HG03432 (cell line): ENCODE measurements around the gene KIAA0930.

ENCODE experiments used
- ATAC-seq: cut with Tn5 transposase; IDR thresholded peaks from one replicate; pipeline ENCODE4 v1.9.1; 2021; ENCODE audit warnings: mild to moderate bottlenecking, moderate library complexity; ENCODE audit not compliant: unreplicated experiment

KIAA0930 gene

DNA sequence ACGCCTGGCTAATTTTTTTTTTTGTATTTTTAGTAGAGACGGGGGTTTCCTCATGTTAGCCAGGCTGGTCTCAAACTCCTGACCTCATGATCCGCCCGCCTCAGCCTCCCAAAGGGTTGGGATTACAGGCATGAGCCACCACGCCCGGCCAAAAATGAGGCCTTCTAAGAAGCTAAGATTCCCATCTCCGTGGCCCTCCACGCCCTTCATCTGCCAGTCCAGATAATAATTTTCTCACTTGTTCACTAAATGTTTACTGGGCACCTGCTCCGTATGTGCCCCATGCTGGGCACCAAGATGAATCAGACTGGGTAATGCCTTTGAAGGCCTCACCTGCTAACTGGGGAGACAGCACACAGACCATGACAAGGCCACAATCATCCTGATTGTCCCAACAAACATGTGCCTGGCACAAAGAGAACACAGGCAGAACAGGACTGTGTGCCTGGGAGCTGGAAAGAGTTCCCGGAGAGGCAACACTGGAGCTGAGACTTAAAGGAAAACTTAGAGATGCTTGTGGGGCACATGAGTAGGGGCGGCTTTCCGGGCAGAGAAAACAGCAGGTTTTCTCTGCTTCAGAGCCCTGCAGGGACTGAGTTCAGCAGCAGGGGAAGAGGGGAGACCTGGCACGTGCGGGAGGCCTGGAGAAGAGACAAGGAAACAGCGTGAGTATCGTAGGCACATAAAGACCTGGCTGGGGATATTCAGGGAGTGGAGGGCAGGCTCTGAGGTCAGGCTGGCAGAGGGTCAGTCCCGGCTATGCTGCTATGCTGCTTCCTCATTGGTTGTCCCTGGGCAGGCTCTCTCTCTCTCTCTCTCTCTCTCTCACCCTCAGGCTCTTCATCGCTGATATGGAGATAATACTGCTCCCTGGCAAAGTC, 2.4 kb downstream of the KIAA0930 start:
- no peak for ATAC-seq

DNA sequence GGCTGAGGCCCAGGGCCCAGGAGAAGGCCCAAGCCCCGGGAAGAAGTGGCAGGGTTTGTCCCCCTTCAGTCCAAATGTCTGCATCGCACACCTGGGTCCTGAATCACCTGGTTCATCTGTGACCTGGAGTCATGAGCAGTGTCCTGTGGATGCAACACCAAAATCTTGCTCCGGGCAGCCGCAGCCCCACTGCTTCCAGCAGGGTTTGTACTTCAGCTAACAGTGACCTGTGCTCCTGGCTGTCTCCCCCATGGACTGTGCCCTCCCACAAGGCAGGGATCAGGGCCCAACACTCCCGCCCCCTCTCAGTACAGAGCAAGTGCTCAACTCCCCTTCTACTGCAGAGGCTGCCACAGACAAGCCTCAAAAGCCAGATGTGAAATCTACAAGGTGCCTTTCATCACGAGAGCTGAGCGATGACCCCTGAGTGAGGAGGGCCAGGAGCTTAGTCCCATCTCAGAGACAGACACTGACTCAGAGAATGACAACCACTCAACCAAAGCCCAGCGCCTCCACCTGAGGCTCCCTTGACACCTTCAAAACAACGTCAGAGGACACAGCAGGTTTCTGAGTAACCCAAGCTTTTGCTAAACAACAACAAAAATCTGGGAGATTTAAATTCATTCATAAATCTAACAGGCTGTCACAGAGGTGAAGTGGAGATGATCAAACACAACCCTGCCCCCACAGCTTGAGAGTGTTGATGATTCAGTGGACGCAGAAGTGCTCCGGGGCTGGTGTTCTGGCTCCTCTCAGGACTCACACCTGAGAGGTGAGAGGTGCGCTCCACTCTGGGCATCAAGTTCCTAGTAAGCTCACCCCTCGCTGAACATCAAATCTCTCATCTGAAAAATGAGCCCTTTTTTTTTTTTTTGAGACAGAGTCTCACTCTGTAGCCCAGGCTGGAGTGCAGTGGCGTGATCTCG, 3.4 kb downstream of the KIAA0930 start:
- ATAC-seq, result no peak

DNA sequence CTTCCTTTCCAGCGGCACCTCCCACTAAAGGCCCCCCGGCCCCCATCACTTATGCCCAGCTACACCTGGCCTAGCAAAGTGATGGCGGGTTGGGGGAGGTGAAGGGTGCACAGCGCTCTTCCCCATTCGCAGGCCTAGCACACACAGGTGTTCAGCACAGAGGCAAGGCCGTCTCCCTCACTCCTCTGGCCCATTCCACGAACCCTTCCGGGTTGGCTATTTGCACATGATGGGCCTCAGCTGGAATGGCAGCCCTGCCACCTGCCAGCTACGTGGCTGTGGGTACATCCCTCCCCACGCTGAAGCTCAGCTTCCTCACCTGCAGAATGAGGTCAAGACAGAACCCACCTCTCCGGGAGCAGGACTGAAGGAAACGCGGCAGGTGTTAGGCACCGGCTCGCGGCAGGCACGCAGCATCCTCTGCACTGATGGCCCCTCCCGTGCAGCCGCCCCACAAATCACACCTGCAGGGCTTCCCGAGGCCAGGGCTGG, 4.8 kb downstream of the KIAA0930 start:
- ATAC-seq, result peak; percentile 20

DNA sequence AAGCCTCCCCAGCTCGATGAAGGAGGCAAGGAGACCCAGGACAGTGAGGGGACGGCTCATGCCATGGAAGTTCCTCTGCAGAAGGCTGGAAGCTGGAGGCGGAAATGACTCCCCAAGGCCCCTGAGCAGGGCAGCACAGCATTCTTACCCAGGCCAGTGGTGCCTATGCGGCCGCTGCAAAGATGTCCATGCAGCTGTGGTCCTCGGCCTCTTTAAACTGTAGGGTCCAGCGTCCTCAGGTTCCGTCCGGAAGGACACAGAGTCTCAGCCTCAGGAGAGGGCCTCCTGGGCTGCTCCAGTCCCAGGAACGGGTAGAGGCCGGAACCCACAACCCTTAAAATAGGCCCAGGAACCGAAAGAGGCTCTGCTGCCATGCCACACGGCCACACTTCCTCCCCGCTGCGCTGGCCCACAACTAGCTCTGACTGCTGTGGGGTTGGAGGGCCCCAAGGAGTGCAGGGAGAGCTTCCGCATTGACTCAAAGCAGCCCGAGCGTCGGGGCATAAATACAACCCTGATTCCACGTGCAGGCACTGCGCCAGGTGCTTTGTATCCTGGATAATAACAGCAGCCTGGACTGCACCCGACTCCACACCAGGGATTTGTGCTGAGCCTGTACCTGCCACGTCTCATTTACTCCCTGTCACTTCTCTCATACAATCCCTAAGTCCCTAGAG, 5.5 kb downstream of the KIAA0930 start:
- ATAC-seq, result peak; percentile 81

DNA sequence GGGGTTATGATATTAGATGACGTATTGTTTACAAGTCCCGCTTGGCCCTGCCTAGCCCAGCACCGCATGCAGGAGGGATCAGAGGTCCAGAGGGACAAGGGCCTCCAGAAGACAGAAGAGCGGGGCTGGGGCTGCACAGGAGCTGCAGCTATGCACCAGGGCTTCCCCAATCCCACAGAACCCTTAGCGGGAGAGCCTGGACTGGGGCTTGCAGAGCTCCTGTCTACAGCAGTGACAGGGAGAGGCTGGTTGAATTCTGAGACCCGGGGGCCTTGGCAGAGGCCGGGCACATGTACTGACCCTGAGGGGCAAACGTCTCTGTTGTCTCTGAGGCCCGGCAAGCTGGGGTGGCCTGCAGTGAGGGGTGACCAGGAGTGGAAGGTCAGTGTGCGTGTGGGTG, 6.9 kb downstream of the KIAA0930 start:
- no peak for ATAC-seq

DNA sequence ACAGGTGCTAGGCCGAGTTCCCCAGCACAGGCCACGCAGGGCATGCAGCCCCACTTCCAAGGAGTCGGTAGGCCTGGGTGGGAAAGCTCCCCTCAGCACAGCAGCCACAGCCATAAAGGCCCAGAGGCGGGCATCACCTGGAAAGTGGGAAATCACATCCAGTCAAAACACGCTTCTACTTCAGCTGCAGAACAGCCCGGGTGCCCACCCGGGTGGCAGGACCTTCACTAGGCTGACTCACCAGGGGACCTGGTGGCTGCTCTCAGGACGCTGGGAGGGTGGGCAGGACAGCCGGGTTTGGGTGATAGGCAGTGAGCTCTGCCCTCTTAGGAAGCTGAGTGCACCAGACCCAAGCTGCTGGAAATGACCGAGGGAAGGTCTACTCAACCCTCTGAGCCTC, 7.3 kb downstream of the KIAA0930 start:
- ATAC-seq, result no peak

DNA sequence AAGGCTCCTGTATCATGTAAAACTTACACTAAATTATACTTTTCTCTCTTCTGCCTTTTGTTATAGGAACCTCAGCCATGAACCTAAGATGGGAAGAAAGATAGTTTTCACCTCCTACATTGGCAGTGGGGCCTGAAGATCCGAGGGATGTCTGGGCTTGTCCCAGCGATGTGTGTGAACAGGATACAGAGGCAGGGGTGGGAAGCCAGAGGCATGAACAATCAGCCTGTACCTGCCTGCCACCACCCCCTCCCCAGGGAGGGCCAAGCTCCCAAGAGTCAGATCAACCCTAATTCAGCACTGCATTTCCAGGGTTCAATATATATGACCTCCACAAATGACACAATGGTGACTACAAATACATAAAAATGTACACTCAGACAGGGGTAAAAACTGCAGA, 9.4 kb downstream of the KIAA0930 start:
- ATAC-seq, result no peak

DNA sequence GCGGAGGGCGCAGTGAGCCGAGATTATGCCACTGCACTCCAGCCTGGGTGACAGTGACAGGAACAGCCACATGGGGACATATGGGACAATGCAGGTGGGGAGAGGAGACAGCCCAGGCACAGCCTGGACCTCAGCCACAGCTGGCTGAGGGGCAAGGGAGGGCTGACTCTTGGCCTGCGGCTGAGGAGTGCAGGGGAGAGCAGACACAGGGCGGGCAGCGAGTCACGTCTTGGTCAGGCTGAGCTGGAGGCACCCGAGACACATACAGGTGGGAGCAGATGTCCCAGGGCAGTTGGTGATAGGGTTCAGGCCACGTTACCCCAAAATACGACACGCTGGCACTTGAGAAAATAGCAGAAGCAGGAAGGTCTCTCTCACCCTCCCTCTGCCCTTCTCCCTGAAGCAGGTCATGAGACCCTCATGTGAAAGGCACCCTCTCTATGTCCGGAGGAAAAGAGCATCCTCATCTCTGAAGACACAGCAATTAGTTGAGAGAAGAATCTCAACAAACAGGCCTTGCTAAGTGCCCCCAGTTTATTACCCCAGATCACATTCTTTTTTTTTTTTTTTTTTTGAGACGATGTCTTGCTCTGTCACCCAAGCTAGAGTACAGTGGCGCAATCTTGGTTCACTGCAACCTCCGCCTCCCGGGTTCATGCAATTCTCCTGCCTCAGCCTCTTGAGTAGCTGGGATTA, 10.5 kb downstream of the KIAA0930 start:
- ATAC-seq, result no peak

DNA sequence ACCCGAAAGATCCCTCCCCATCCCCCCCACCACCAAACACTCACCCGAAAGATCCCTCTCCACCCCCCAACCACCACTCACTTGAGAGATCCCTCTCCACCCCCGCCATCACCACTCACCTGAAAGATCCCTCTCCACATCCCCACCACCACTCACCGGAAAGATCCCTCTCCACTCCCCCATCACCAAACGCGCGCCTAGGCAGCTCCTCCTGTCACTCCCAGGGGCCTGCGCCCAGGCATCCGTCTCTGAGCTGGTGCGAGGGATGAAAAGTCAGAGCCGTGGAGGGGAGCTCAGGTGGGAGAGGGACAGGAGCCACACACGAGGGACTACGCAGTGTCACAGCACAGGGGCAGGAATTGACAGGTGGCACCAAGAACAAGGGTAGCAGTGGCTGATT, 11.5 kb downstream of the KIAA0930 start:
- no peak for ATAC-seq

DNA sequence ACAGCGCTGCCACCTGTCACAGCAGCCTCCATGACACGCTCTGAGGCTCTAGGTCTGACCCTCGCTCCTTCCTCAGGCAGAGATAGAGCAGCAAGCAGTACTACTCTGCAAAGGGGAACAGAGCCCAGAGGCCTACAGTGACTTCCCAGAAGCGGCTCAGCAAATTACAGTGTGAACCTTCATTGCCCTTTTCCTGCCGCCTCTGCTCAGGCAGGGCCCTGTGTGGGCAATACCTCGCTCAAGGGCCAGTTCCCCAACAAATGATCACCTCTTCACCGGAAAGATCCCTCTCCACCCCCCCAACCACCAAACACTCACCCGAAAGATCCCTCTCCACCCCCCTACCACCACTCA, 12.3 kb downstream of the KIAA0930 start:
- no peak for ATAC-seq

DNA sequence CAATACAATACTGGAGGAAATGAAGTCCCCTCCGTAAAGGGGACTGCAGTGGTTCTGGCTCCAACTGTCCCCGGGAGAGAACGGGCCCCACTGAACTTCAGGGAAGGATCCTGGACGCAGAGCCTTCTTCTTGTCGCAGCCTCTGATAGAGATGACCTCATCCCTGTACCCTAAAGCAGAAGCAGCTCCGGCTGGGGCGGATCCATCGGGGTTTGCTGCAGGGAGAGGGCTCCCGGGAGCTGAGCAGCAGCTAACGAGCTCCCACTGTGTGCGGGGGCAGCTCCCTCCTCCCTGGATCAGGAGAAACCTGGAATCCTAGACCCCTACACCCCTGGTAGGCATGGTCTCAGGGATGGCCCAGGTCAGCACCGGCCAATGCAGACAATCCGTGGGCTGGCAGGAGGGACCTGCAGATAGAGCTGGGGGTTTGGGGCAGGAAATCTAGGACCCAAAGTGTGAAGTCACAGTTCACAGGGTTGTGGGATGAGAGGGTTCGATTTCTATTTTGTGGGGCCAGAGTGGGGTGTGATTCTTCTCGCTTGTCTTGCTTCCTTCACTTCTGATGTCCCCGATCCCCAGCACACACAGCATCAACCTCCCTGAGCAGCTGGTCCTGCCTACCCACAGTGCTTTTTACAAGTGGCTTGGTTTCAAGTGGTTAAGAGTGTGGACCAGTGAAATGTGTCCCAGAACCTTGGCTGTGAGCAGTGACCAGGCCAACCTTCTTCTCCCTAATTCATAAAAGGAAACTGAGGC, 12.9 kb downstream of the KIAA0930 start:
- no peak for ATAC-seq

DNA sequence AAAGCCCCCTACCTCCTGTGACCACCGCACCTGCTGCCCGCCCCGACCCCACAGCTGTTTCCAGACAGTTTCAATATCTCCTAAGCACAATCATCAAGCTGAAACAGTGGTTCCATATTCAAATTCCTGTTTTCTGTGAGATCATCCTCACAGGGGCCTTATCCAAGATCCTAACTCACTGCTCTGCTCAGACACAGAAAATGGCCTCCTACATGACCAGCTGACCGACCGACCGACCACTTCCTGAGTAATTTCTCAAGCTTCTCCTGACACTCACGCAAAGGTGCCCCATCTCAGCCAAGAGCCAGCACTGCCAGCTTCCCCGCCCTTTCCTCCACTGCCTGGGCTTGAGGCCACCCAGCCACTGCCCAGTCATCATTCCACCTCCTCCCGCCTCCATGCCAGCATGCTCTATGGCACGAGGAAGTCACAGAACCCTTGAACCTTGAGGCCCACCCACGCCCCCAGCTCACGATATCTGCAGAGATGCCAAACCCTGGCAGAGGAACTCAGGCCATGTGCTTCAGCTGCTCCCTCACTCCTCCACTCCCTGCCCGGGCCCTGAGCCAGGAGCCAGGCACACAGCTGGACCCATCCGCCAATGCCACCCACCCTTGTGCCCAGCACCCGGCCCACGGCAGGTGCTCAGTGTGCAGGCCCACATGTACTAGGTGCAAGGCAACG, 14.0 kb downstream of the KIAA0930 start:
- no peak for ATAC-seq

DNA sequence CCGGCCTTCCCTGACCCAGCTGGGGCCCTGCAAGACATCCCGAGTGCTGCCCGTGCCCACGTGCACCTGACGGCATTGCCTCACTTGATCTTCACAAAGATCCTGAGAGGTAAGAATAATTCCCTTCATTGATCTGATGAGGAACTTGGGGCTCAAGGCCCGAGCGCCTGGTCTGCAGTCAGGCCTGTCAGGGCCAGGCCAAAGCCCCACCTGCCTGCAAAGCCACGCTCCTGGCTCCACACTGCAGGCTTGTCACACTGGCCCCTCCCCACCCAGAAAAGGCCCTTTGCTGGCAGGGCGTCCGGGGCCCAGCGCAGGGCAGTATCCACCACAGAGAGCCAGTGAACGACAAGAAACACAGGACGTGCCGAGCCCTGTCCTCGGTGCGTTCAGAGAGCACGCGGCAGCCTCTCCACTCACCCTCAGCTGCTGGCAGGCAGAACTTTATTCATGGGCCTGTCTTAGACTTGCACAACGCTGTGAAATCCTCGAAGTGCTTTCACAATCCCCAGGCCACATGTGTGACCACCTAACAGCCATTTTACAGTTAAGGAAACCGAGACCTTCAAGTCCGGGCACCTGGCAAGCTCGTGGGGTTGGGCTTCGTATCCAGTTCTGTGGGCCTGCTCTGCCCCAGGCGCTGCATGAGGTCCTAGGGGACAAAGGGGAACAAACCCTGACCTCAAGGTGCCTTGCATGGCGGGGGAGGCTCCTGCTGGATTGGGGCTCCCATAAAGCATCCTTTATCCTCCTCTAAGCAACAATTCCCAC, 14.8 kb downstream of the KIAA0930 start:
- ATAC-seq, result no peak

DNA sequence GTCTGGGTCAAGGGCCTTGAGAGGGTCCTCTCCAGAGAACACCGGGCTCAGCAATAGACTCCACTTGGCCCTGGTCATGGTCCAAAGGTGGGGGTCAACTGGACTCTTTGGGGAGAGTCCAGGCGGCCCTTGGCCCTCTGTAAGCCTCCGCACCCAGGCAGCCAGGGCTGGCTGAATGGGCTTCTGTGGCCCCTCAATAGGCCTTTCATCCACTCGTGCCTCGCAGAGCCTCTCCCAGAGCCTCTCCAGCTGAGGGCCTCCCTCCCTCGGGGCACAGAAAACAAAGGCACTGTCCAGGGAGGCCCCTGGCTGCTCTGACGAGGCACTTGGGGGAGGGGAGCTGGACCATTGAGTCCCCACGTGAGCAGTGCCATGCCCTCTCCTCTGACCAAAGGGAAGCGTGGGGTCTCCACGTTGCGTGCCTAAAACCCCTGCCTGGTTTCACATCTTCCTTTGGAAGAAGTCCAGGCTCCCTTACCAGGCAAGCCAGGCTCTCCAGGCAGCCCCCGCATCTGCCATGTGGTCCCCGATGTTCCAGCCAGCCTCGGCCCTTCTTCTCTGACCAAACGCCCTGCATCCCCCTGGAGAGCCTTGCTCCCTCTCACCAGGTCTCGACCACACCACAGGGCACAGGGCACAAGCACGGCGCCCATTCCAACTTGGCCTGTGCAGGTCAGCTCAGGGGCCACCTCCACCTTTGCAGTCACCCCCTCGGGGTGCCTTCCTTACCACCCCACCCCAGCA, 15.5 kb downstream of the KIAA0930 start:
- no peak for ATAC-seq

DNA sequence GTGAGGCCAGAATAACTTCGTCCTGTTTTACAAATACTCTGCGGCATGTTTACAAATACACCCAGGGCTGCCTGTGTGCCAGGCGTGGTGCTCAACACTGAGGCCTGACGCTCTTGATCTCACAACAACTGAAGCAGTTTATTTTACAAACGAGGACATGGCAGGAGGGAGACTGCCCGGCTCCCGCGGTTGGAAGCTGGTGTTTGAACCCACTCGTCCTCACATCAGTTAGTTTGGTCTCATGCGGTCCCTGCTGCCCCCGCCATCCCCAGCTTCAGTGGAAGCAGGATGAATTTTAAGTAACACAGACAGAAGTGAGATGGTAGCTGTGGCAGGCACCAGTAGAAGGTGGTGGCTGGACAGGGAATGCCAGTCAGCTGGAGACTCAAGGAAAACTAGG, 16.4 kb downstream of the KIAA0930 start:
- ATAC-seq, result no peak

DNA sequence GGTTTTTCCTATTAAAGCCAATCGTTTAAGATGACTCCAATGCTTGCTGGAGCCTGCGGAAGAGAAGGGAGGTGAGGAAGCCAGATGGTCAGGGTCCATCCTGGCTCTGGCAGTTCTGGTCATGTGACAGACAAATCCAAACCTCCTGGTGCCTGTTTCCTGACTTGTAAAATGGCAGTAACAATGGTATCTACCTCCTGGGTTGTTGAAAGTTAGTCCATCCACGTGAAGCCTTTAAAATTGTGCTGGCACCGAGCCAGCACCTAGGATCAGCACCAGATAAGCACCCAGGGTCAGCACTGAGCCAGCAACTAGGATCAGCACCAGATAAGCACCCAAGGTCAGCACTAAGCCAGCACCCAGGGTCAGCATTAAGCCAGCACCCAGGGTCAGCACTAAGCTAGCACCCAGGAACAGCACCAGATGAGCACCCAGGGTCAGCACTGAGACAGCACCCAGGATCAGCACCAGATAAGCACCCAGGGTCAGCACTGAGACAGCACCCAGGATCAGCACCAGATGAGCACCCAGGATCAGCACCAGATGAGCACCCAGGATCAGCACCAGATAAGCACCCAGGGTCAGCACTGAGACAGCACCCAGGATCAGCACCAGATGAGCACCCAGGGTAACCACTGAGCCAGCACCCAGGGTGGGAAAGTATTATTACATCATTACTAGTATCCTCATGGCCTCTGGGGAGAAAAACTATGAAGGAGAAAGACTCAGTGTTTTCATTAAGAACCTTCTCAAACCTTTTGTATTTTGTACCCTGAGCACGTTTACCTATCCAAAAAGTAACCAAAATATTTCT, 17.2 kb downstream of the KIAA0930 start:
- ATAC-seq, result no peak

DNA sequence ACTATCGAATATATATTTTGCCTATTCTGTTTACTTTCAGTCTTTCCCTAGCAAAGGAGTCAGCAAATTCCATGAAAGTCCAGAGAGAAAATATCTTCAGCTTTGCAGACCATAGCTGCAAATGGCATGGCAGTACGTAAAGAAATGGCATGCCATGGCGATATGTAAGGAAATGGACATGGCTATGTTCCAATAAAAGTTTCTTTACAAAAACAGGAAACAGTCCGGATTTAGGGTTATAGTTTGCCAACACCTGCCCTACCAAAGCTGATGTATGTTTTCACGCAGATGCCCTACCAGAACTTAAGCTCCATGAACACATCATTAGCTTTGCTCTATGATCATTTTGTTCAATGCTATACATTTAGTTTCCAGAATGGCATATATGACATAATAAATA, 19.5 kb downstream of the KIAA0930 start:
- ATAC-seq, result no peak
